HG03439 (cell line): ENCODE results near the gene GAS7.
"Not testable (repeated sequence)": the region's sequence is repeated elsewhere in the genome, so short reads cannot be mapped to it uniquely, and the experiment has no call there.

ENCODE experiments used
- ATAC-seq: cut with Tn5 transposase; IDR thresholded peaks from one replicate; pipeline ENCODE4 v1.9.1; 2021; ENCODE audit warnings: mild to moderate bottlenecking, moderate library complexity; ENCODE audit not compliant: unreplicated experiment

Gene GAS7

GRCh38 chr17:9922012-9922848 is 276.2 kb downstream of the GAS7 start:
- no peak for ATAC-seq

GRCh38 chr17:9921216-9921615 is 277.2 kb downstream of the GAS7 start:
- not testable (repeated sequence) for ATAC-seq

GRCh38 chr17:9918804-9919352 is 279.5 kb downstream of the GAS7 start:
- ATAC-seq: no peak

DNA sequence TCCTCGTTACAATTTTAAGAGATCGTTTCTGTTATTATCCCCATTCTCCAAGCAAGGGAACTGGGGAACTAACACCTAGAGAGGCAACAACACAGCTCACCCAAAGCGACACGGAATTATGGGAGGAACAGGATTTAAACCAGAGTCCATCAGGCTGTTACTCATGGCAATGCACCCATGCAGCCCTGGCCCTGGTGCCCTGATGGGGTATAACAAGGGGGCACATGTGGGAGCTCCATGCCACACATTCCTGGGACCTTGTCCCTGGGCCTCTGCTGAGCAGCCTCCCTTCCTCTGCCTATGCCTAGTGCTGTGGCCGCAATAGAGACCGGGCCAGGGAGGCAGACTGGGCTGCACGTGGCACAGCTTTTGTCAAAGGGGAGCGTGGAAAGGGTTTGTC is 280.1 kb downstream of the GAS7 start:
- ATAC-seq: no peak

DNA sequence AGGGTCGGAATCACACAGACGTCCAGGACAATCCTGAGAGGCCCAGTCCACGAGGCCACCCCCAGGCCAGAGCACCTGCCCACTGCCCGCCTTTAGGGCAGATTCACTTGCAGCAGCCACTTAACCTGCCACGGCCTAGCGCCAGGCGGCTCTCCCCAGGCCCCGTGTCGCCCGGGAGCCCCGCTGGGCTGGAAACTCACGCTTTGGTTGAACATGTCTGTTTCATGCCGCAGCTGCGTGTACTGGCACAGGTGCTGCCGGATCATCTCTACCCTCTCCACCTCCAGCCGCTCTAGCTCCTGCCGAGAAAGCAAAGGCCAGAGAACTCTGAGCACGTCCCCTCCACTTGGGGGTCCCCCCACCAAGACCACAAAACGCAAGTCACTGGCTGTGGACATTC is 280.6 kb downstream of the GAS7 start:
- no peak for ATAC-seq

DNA sequence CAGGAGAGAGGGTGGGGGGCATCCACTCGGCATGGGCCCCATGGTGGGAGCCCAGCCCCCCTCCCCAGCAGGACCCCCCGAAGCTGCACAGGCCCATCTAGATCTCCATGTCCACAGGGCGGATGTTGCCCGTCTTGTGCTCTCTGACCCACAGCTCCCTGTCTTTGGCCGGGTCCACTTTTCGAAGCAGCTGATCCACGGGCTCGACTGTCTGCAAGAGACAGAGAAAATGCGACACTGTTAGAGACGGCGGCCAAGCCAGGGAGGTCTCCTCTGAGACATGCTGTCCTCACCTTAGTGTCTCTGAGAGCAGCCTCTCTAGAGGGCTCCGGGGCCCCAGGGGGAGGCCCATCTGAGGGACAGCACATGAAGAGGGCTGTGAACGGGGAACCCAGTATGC is 281.3 kb downstream of the GAS7 start:
- ATAC-seq: no peak

GRCh38 chr17:9916108-9916507 is 282.3 kb downstream of the GAS7 start:
- ATAC-seq: no peak

GRCh38 chr17:9913476-9913875 is 284.9 kb downstream of the GAS7 start:
- no peak for ATAC-seq

GRCh38 chr17:9912121-9913099 is 286.0 kb downstream of the GAS7 start:
- ATAC-seq: no peak

GRCh38 chr17:9911089-9911488 is 287.3 kb downstream of the GAS7 start:
- no peak for ATAC-seq

DNA sequence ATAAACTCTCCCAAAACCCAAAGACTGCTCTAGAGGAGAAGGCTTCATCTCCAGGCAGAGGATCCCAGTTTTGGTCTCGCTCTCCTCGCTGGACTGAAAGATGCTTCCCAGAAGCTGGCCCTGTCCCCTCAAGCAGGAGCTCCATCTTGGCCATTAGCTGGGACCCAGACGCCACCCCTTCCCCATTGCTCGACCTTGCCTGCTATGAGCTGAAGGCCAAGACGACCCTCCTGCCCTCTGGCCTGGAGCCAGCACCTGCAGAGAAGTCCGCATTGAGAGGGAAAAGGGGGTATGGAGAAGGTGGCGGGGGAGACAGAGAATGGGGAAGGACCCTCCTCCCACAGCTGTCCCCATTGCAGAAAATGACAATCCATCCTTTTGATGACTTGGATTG is 289.8 kb downstream of the GAS7 start:
- no peak for ATAC-seq

- ATAC-seq: no peak
Observed at GRCh38 chr17:9907883-9908648, 290.3 kb downstream of the GAS7 start.

DNA sequence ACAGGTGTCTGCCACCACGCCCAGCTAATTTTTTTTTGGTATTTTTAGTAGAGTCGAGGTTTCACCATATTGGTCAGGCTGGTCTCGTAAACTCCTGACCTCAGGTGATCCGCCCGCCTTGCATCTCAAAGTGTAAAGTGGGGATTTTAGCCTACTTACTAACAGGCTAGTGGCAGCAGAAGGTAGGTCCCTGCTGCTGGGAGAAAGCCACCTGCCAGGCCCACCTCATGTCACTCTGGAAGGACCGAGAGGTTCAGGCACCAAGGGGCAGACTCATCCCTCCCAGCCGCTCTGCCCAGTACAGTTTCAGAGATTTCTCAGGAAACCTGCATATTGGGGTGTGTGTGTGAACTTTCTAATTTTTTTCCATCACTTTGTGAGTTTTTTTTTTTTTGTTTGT is 291.3 kb downstream of the GAS7 start:
- ATAC-seq: no peak

DNA sequence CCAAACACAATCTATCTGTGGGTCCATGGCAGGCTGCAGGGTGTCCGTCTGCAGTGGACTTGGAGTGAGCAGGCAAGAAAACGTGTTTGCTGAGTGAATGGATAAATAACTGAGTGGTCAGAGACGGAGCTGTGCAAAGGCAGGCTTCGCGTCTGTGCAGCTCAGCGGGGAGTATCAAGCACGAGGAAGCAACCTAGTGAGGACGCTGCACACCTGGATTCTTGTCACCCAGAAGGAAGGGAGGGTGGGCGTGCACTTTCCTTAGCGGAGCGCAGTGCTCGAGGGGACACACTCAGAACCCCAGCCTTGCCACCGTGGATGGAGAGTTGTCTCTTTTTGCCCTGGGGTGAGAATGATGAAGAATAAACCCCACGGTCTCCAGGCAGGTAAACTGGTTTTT is 291.8 kb downstream of the GAS7 start:
- ATAC-seq: no peak

DNA sequence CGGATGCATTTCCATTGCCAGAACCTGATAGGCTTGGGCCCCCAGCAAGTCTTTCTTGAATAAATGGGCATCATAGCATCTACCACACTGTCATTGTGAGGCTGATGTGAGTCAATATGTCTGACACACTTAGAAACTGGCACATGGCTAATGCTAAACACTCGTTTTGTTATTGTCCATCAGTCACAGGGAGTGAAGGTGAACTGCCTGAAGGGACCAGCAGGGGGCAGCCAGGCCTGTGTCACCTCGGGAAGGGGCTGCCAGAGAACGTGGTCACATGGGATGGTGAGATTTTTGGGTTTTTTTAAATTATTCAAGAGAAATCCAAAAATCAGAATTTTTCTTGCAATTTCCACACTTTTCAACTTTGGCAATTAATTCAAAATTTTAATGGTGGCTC is 292.5 kb downstream of the GAS7 start:
- ATAC-seq: no peak

GRCh38 chr17:9905078-9905415 is 293.4 kb downstream of the GAS7 start, which contains the start of gene RCVRN:
RCVRN (minus strand) TSS chr17:9905271; CDS start chr17:9905180, 91 bp downstream.
- no peak for ATAC-seq

DNA sequence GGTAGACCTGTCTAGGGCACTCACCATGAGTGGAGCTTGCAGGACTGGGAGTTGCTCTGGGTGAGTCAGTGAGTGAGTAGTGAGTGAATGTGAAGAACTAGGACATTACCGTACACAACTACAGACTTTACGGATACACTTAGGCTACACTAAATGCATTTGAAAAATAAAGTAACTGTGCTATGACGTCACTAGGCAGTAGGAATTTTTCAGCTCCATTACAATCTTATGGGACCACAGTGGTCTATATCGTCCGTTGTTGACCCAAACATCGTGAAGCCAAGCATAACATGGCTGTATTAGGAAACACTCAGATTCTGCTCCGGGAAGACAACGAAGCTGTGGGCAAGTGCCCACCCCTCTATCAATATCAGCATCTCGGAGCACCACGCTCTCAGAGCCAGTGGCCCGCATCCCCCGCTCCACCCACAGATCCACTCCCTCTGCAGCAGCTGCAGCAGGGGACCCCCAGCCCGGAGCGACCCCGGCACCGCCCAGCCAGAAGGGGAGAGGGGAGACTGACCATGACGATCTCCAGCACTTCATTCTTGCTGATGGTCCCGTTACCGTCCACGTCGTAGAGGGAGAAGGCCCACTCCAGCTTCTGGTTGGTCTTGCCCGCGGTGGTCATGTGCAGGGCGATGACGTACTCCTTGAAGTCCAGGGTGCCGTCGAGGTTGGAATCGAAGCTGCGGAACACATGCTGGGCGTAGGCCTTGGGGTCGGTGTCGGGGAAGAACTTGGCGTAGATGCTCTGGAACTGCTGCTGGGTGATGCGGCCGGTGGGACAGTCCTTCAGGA is 293.9 kb downstream of the GAS7 start:
- no peak for ATAC-seq

DNA sequence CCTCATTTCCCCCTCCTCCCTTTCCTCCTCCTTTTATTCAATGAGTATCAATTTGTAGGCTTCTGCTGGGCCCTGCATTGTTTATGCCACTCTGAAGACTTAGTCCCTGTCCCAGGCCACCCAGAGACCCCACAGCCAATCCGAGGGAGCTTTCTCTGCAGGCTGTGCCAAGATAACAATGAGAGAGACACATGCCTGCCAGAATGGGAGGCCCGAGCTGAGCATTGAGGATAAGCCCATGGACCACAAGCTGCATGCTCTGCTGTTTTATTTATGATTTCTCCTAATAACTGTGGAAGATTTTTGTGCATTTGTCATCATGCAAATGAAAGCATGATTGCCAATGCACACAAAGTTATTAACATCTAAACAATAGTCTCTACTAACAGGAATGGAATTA is 296.3 kb downstream of the GAS7 start:
- no peak for ATAC-seq

DNA sequence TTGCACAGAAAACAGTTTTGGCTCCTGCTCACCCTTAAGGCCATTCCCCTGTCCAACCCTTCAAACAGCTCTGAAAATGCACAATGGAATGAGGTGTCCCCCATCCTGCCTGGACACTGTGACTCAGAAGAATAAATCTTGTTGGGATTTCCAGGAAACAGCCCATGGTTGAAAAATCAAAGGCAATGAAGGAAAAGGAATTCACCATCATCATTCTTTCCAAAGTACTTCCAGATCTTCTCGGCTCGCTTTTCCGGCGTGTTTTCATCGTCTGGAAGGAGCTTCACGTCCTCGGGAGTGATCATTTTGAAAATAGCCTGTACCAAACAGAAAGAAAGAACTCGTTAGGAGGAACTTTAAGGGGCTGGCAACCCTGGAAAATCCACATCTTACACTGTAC is 297.6 kb downstream of the GAS7 start:
- no peak for ATAC-seq

DNA sequence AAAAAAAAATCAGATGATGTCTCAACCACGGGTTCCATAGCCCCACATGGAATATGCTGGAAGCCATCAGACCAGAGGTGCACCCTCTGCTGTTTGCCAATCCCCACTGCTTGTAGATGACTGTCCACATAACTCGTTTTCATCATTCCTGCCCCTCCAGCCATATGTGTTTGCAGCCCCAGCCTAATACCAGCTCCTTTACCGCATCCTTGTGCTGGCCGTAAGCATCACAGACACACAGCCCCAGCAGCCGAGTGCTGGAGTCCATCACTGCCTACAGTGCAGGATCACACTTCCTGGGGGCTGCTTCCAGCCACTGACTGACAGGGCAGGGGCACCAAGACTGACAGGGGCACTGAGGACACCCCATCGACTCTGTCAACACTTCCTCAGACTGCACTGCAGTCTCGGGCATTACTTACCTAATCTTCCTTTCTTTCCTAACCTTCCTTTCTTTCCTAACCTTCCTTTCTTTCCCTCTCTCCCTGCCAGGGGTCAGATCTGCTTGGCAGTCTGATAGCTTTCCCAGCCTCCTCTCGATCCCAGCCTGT is 298.3 kb downstream of the GAS7 start:
- ATAC-seq: no peak
